ENCODE data around the gene ALDH8A1. TPM values are rescaled to one million over a fixed set of nuclear protein-coding genes. Genes with fewer than 3 reads are reported as not detected.
A peak's percentile ranks its signal among the peaks of the same experiment; 100 is the strongest.

The ALDH8A1 gene
- total RNA-seq, 1 donor from 2014 or later = 0.46 TPM

GRCh38 chr6:134943522-134944111, 6.3 kb downstream of the ALDH8A1 start:
- Mint-ChIP-seq H3K9me3 (no peaks in the 10 kb centered on the region), H3K4me3 (no peak overlapping the region), H3K4me1 (ENCODE audit: unreplicated experiment) (no peaks in the 10 kb centered on the region), H3K27me3 (no peaks in the 10 kb centered on the region), H3K27ac (no peak overlapping the region), H3K36me3 (no peaks in the 10 kb centered on the region)
- no peak for TF ChIP-seq CTCF (conservative IDR thresholded peaks at IDR 0.05)
- DNase-seq (ENCODE audit: extremely low spot score, unreplicated experiment) = no peak

DNA sequence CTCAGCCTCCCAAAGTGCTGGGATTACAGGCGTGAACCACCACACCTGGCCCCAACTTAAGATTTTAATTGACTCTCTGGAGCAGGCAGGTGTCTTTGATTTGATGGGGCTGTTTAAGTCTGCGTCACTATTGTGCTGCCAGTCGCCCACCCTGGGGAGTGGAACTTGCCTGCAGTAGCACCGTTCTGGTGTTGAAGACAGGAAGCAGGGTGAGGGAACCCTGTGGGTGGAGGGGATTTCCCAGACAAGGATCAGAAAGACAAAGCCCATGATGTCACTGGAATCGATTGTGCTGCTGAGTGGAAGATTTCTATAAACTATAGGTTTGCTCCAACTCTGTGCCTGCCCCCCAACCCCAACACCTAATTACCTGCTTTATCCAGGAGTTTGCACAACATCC, 11.0 kb downstream of the ALDH8A1 start:
- TF ChIP-seq CTCF (conservative IDR thresholded peaks at IDR 0.05) = no peak
- no peak for DNase-seq (ENCODE audit: extremely low spot score, unreplicated experiment)
- Mint-ChIP-seq H3K4me1 (ENCODE audit: unreplicated experiment) (peaks cover 12% of the 10 kb centered on the region), H3K27ac (no peak overlapping the region), H3K9me3 (no peaks in the 10 kb centered on the region), H3K4me3 (no peak overlapping the region), H3K36me3 (no peaks in the 10 kb centered on the region), H3K27me3 (no peaks in the 10 kb centered on the region)

- no peak for TF ChIP-seq CTCF (conservative IDR thresholded peaks at IDR 0.05)
- H3K9me3 Mint-ChIP-seq = no peaks in the 10 kb centered on the region
- no peaks in the 10 kb centered on the region for H3K36me3 Mint-ChIP-seq
- no peak overlapping the region for H3K4me3 Mint-ChIP-seq
- no peaks in the 10 kb centered on the region for H3K27me3 Mint-ChIP-seq
- H3K4me1 Mint-ChIP-seq (ENCODE audit: unreplicated experiment) = peaks cover 12% of the 10 kb centered on the region
- no peak overlapping the region for H3K27ac Mint-ChIP-seq
- DNase-seq (ENCODE audit: extremely low spot score, unreplicated experiment) = no peak
These were observed 12.5 kb downstream of the ALDH8A1 start for GRCh38 chr6:134937426-134937825.

- Mint-ChIP-seq H3K4me3 (no peak overlapping the region), H3K36me3 (no peaks in the 10 kb centered on the region), H3K4me1 (ENCODE audit: unreplicated experiment) (peaks cover 12% of the 10 kb centered on the region), H3K27ac (peak overlapping the region; percentile 35), H3K27me3 (no peaks in the 10 kb centered on the region), H3K9me3 (no peaks in the 10 kb centered on the region)
- no peak for DNase-seq (ENCODE audit: extremely low spot score, unreplicated experiment)
- no peak for TF ChIP-seq CTCF (conservative IDR thresholded peaks at IDR 0.05)
These were observed 13.0 kb downstream of the ALDH8A1 start for GRCh38 chr6:134936931-134937330.

DNA sequence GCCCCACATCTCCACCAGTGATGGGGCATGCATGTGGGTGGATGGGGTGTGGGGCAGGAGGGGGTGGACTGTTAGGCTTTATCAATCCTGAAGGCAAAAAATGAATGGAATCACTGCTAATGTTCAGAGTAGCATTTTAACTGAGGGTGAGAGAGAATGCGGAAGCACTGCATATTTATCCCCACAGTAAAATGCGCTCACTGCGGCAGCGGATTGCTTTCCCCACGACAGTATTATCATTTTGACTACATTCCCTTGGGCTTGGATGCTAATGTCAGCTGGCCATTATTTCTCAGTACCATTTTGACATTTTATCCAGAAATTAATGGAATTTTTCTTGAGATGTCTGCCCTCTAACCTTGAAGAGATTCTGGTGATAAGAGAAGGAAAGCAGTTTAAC, 13.4 kb downstream of the ALDH8A1 start:
- no peak for DNase-seq (ENCODE audit: extremely low spot score, unreplicated experiment)
- Mint-ChIP-seq H3K27me3 (no peaks in the 10 kb centered on the region), H3K36me3 (no peaks in the 10 kb centered on the region), H3K9me3 (no peaks in the 10 kb centered on the region), H3K4me3 (no peak overlapping the region), H3K27ac (peak overlapping the region; percentile 35), H3K4me1 (ENCODE audit: unreplicated experiment) (peaks cover 12% of the 10 kb centered on the region)
- no peak for TF ChIP-seq CTCF (conservative IDR thresholded peaks at IDR 0.05)

Data from type B pancreatic cell (in vitro differentiated cells).